AG04450 (cell line): ENCODE measurements around the gene ATL3. TPM values are rescaled to one million over a fixed set of nuclear protein-coding genes. Genes with fewer than 3 reads are reported as not detected.

Experiments used
- CTCF ChIA-PET: fragments of 300-600, 350-600 bp; formaldehyde crosslinking; extraction: SDS; loops from one replicate; lab custom pipeline; 2022; ENCODE audit warnings: antibody characterized with exemption, inconsistent platforms; lab: Charles Lee
- POLR2A ChIA-PET: fragments of 350-600 bp; formaldehyde crosslinking; extraction: SDS; loops from one replicate; lab custom pipeline; 2021; ENCODE audit warnings: antibody characterized with exemption, inconsistent platforms; lab: Yijun Ruan, JAX
- DNase-seq: peaks from one replicate; pipeline ENCODE4 v3.0.0-alpha.2; 2011; ENCODE audit warnings: low read depth, low spot score
- H3K27ac ChIP-seq: one replicate; pipeline ENCODE4 v1.5.1; 2012; ENCODE audit warnings: low read depth, low read length, control low read depth
- H3K27me3 ChIP-seq: one replicate; pipeline ENCODE4 v1.6.0; 2012; ENCODE audit warnings: low read length; ENCODE audit not compliant: control insufficient read depth, insufficient read depth
- H3K4me3 ChIP-seq: 2 replicates; pipeline ENCODE4 v1.5.1; 2011; ENCODE audit warnings: mild to moderate bottlenecking, low read depth, low read length, control low read depth
- H3K9me3 ChIP-seq: 2 replicates; pipeline ENCODE4 v1.5.1; 2012; ENCODE audit warnings: low read length; ENCODE audit not compliant: control insufficient read depth, insufficient read depth
- CTCF ChIP-seq: IDR thresholded peaks from 2 replicates; pipeline ENCODE4 v1.5.1; 2011; ENCODE audit warnings: low read depth, low read length, control low read depth, inconsistent platforms
- polyA plus RNA-seq: library from polyadenylated mRNA; depleted of rRNA; stranded (reverse); fragments of >200 nt; gene quantifications from 2 replicates; pipeline ENCODE4 v1.2.3, GENCODE V29; 2011

ATL3 gene
- polyA plus RNA-seq, 1 experiment, result 52.3 TPM

- TF ChIP-seq CTCF, result no peak
- DNase-seq, result no peak
These were observed 59.0 kb downstream of the ATL3 start for GRCh38 chr11:63612181-63612580.

GRCh38 chr11:63611395-63611747 lies 59.8 kb downstream of the ATL3 start:
- H3K27me3 ChIP-seq, result no peaks in the 10 kb centered on the region
- H3K9me3 ChIP-seq, result no peaks in the 10 kb centered on the region; the same call in 1 of the 2 replicates
- no peak overlapping the region for H3K27ac ChIP-seq
- TF ChIP-seq CTCF, result no peak
- no peak overlapping the region for H3K4me3 ChIP-seq
- CTCF ChIA-PET, result no interaction called here
- no peak for DNase-seq
- POLR2A ChIA-PET, result no interaction called here

More at GRCh38 chr11:63612181-63612580, 59.0 kb downstream of the ATL3 start:
- ChIA-PET POLR2A (no interaction called here), CTCF (no interaction called here)
- H3K27me3 ChIP-seq, result no peaks in the 10 kb centered on the region
- no peak overlapping the region for H3K4me3 ChIP-seq
- no peaks in the 10 kb centered on the region; the same call in 1 of the 2 replicates for H3K9me3 ChIP-seq
- no peak overlapping the region for H3K27ac ChIP-seq

GRCh38 chr11:63610604-63611394 lies 60.4 kb downstream of the ATL3 start:
- no peak for TF ChIP-seq CTCF
- no peak for DNase-seq
- no peak overlapping the region for H3K27ac ChIP-seq
- no peak overlapping the region for H3K4me3 ChIP-seq
- peaks cover 3% of the 10 kb centered on the region; the same call in 1 of the 2 replicates for H3K9me3 ChIP-seq
- no peaks in the 10 kb centered on the region for H3K27me3 ChIP-seq
- ChIA-PET CTCF (no interaction called here), POLR2A (no interaction called here)

GRCh38 chr11:63609971-63610580 lies 61.1 kb downstream of the ATL3 start:
- ChIA-PET CTCF (interaction anchor here (1.1 to 1.4 kb wide), 3 partner anchors 26 to 131 kb away, joined by 3 to 8 read pairs (median 3); no protein-coding TSS in a partner anchor), POLR2A (no interaction called here)
- H3K4me3 ChIP-seq, result no peak overlapping the region
- no peak for TF ChIP-seq CTCF
- H3K27ac ChIP-seq, result no peak overlapping the region
- H3K9me3 ChIP-seq, result peaks cover 3% of the 10 kb centered on the region; the same call in 1 of the 2 replicates
- no peaks in the 10 kb centered on the region for H3K27me3 ChIP-seq
- DNase-seq, result no peak

- POLR2A ChIA-PET, result no interaction called here
- Histone ChIP-seq H3K4me3 (no peak overlapping the region), H3K9me3 (peaks cover 3% of the 10 kb centered on the region; the same call in 1 of the 2 replicates), H3K27ac (no peak overlapping the region), H3K27me3 (no peaks in the 10 kb centered on the region)
- TF ChIP-seq CTCF, result no peak
- DNase-seq, result no peak
- CTCF ChIA-PET, result interaction anchor here (1.1 to 1.4 kb wide), 3 partner anchors 26 to 130 kb away, joined by 3 to 8 read pairs (median 3); no protein-coding TSS in a partner anchor
These were observed 61.6 kb downstream of the ATL3 start for GRCh38 chr11:63609536-63609935.
